Hematopoietic multipotent progenitor cell treated with erythropoietin and hydrocortisone succinate and interleukin-3 and kit ligand, for 17 days (in vitro differentiated cells): ENCODE measurements around the gene NCBP2.
"Not testable (repeated sequence)": the region's sequence is repeated elsewhere in the genome, so short reads cannot be mapped to it uniquely, and the experiment has no call there.

Experiments used
- DNase-seq: peaks from one replicate; pipeline ENCODE4 v3.0.0-alpha.2; 2015; ENCODE audit warnings: low spot score

NCBP2 gene

GRCh38 chr3:196968233-196969133 lies 26.2 kb upstream of the NCBP2 start, which contains the start of gene PIGZ:
TSS of gene PIGZ (minus strand) at chr3:196968833. CDS start at chr3:196952031, 16,802 bp downstream.
- peak; percentile 26 for DNase-seq

GRCh38 chr3:196967412-196968232 lies 25.3 kb upstream of the NCBP2 start:
- DNase-seq, result no peak

- DNase-seq, result no peak
These were observed 24.4 kb upstream of the NCBP2 start for GRCh38 chr3:196966526-196967401.

GRCh38 chr3:196965804-196966173 lies 23.5 kb upstream of the NCBP2 start:
- no peak for DNase-seq

GRCh38 chr3:196965112-196965803 lies 22.9 kb upstream of the NCBP2 start:
- no peak for DNase-seq

- DNase-seq, result no peak
These were observed 21.3 kb upstream of the NCBP2 start for GRCh38 chr3:196963631-196963953.

- no peak for DNase-seq
These were observed 20.8 kb upstream of the NCBP2 start for GRCh38 chr3:196962930-196963630.

GRCh38 chr3:196962108-196962929 lies 20.0 kb upstream of the NCBP2 start:
- no peak for DNase-seq

GRCh38 chr3:196954832-196955231 lies 12.5 kb upstream of the NCBP2 start:
- no peak for DNase-seq

- DNase-seq, result no peak
These were observed 9.0 kb upstream of the NCBP2 start for GRCh38 chr3:196951371-196951770.

GRCh38 chr3:196949750-196950149 lies 7.4 kb upstream of the NCBP2 start:
- no peak for DNase-seq

GRCh38 chr3:196949285-196949619 lies 6.9 kb upstream of the NCBP2 start:
- DNase-seq, result no peak

- DNase-seq, result no peak
These were observed 6.3 kb upstream of the NCBP2 start for GRCh38 chr3:196948442-196949284.

- DNase-seq, result no peak
These were observed 5.6 kb upstream of the NCBP2 start for GRCh38 chr3:196947860-196948441.

GRCh38 chr3:196947136-196947859 lies 5.0 kb upstream of the NCBP2 start:
- DNase-seq, result no peak

- not testable (repeated sequence) for DNase-seq
These were observed 1.9 kb upstream of the NCBP2 start for GRCh38 chr3:196944037-196944790.

- DNase-seq, result no peak
These were observed 568 bp upstream of the NCBP2 start for GRCh38 chr3:196942915-196943277.
